D721Med (cell line): Measurements from ENCODE around the gene ATP8B3.

Source experiments
- DNase-seq: peaks from one replicate; pipeline ENCODE4 v3.0.0; 2011; ENCODE audit warnings: low spot score; ENCODE audit not compliant: insufficient read length
- FAIRE-seq: peaks from 2 replicates; lab custom pipeline; 2011; peaks lifted over from hg19 to GRCh38; lab: Jason Lieb, UNC
- CTCF ChIP-seq: IDR thresholded peaks from 2 replicates; pipeline ENCODE4 v1.5.1; 2012; ENCODE audit warnings: mild to moderate bottlenecking, control low read depth; ENCODE audit not compliant: insufficient read depth; ENCODE audit errors: missing control alignments

The ATP8B3 gene

GRCh38 chr19:1746401-1747284 is 65.4 kb downstream of the ATP8B3 start:
- DNase-seq (no peak), FAIRE-seq (no peak)
- no peak for TF ChIP-seq CTCF

GRCh38 chr19:1745589-1746031 is 66.5 kb downstream of the ATP8B3 start:
- no peak for TF ChIP-seq CTCF
- DNase-seq = no peak
- no peak for FAIRE-seq

- TF ChIP-seq CTCF = no peak
- FAIRE-seq (no peak), DNase-seq (no peak)
These were observed 67.1 kb downstream of the ATP8B3 start for GRCh38 chr19:1744822-1745563.

- no peak for TF ChIP-seq CTCF
- DNase-seq (no peak), FAIRE-seq (no peak)
These were observed 67.9 kb downstream of the ATP8B3 start for GRCh38 chr19:1744133-1744665.

- TF ChIP-seq CTCF = no peak
- FAIRE-seq (no peak), DNase-seq (no peak)
These were observed 68.9 kb downstream of the ATP8B3 start for GRCh38 chr19:1742989-1743696.

GRCh38 chr19:1739960-1740629 is 72.0 kb downstream of the ATP8B3 start:
- FAIRE-seq = no peak
- no peak for TF ChIP-seq CTCF
- no peak for DNase-seq
